ENCODE results near the gene PLK3. TPM values are rescaled to one million over a fixed set of nuclear protein-coding genes. Genes with fewer than 3 reads are reported as not detected.

The PLK3 gene
- total RNA-seq, 1 experiment from 2014 or later = 12.7 TPM

- H3K4me3 ChIP-seq = peak overlapping the region; percentile 82
- H3K9me2 ChIP-seq (ENCODE audit: insufficient read depth) = no peaks in the 10 kb centered on the region
- H3K27me3 ChIP-seq (ENCODE audit: insufficient read depth, low read depth) = no peaks in the 10 kb centered on the region
- peaks cover 60% of the 10 kb centered on the region for H3F3A ChIP-seq (ENCODE audit: insufficient read depth, low read depth)
- H3K36me3 ChIP-seq (ENCODE audit: low read depth) = peaks cover 10% of the 10 kb centered on the region; the same call in 1 of the 2 replicates
- no peak for DNase-seq
- H3K9me3 ChIP-seq (ENCODE audit: insufficient read depth, low read depth) = no peaks in the 10 kb centered on the region
- no peak overlapping the region for H2AFZ ChIP-seq
- peaks cover 41% of the 10 kb centered on the region for H3K79me2 ChIP-seq (ENCODE audit: low read depth)
- TF ChIP-seq CTCF (conservative IDR thresholded peaks at IDR 0.05) = no peak
- TF ChIP-seq EZH2 (IDR thresholded peaks at IDR 0.05; ENCODE audit: low read depth) = no peak
- BruUV-seq (replicated peaks) = no TSS peak
- peak overlapping the region; percentile 94 for H3K4me2 ChIP-seq
- ChIA-PET CTCF (interaction anchor here (0.7 kb wide), 1 partner anchor 82 kb away, joined by 13 read pairs; no protein-coding TSS in a partner anchor), POLR2A (ENCODE audit: unreplicated experiment) (no interaction called here)
- no peaks in the 10 kb centered on the region for H4K20me1 ChIP-seq (ENCODE audit: insufficient read depth)
- intact Hi-C loops (cut with micrococcal nuclease; ENCODE audit: unreplicated experiment) = loop anchor here (10.0 kb wide), 3 partner anchors 68 to 782 kb away; partner anchors contain the start of genes KIF2C, NASP, RNU5D-1 and SLC6A9
- peak overlapping the region; percentile 81 for H3K27ac ChIP-seq
- peaks cover 62% of the 10 kb centered on the region for H3K4me1 ChIP-seq (replicated peaks; ENCODE audit: insufficient read depth)
Observed at GRCh38 chr1:44802306-44803061, 2.3 kb downstream of the PLK3 start.

- H4K20me1 ChIP-seq (ENCODE audit: insufficient read depth) = no peaks in the 10 kb centered on the region
- H3K36me3 ChIP-seq (ENCODE audit: low read depth) = peaks cover 10% of the 10 kb centered on the region; the same call in 1 of the 2 replicates
- ChIA-PET POLR2A (ENCODE audit: unreplicated experiment) (no interaction called here), CTCF (interaction anchor here (0.5 kb wide), 1 partner anchor 500 kb away, joined by 3 read pairs; no protein-coding TSS in a partner anchor)
- no peaks in the 10 kb centered on the region for H3K9me2 ChIP-seq (ENCODE audit: insufficient read depth)
- peak overlapping the region; percentile 94 for H3K4me2 ChIP-seq
- intact Hi-C loops (cut with micrococcal nuclease; ENCODE audit: unreplicated experiment) = loop anchor here (10.0 kb wide), 3 partner anchors 68 to 782 kb away; partner anchors contain the start of genes KIF2C, NASP, RNU5D-1 and SLC6A9
- H3K4me1 ChIP-seq (replicated peaks; ENCODE audit: insufficient read depth) = peaks cover 67% of the 10 kb centered on the region
- peaks cover 41% of the 10 kb centered on the region for H3K79me2 ChIP-seq (ENCODE audit: low read depth)
- H3K4me3 ChIP-seq = peak overlapping the region; percentile 82; the same call in 1 of the 2 replicates
- TF ChIP-seq EZH2 (IDR thresholded peaks at IDR 0.05; ENCODE audit: low read depth) (no peak), CTCF (conservative IDR thresholded peaks at IDR 0.05) (no peak)
- DNase-seq = no peak
- peaks cover 65% of the 10 kb centered on the region for H3F3A ChIP-seq (ENCODE audit: insufficient read depth, low read depth)
- H3K9me3 ChIP-seq (ENCODE audit: insufficient read depth, low read depth) = no peaks in the 10 kb centered on the region
- no TSS peak for BruUV-seq (replicated peaks)
- H3K27ac ChIP-seq = peak overlapping the region; percentile 81
- no peaks in the 10 kb centered on the region for H3K27me3 ChIP-seq (ENCODE audit: insufficient read depth, low read depth)
- no peak overlapping the region for H2AFZ ChIP-seq
Observed at GRCh38 chr1:44803062-44803311, 2.8 kb downstream of the PLK3 start.

- no TSS peak for BruUV-seq (replicated peaks)
- no peaks in the 10 kb centered on the region for H4K20me1 ChIP-seq (ENCODE audit: insufficient read depth)
- peaks cover 10% of the 10 kb centered on the region; the same call in 1 of the 2 replicates for H3K36me3 ChIP-seq (ENCODE audit: low read depth)
- H3F3A ChIP-seq (ENCODE audit: insufficient read depth, low read depth) = peaks cover 65% of the 10 kb centered on the region
- H3K79me2 ChIP-seq (ENCODE audit: low read depth) = peaks cover 41% of the 10 kb centered on the region
- peak overlapping the region; percentile 94 for H3K4me2 ChIP-seq
- no peaks in the 10 kb centered on the region for H3K9me3 ChIP-seq (ENCODE audit: insufficient read depth, low read depth)
- peak overlapping the region; percentile 82; the same call in 1 of the 2 replicates for H3K4me3 ChIP-seq
- intact Hi-C loops (cut with micrococcal nuclease; ENCODE audit: unreplicated experiment) = loop anchor here (10.0 kb wide), 3 partner anchors 69 to 781 kb away; partner anchors contain the start of genes KIF2C, NASP, RNU5D-1 and SLC6A9
- peaks cover 73% of the 10 kb centered on the region for H3K4me1 ChIP-seq (replicated peaks; ENCODE audit: insufficient read depth)
- no peak for TF ChIP-seq EZH2 (IDR thresholded peaks at IDR 0.05; ENCODE audit: low read depth)
- no peak for TF ChIP-seq CTCF (conservative IDR thresholded peaks at IDR 0.05)
- POLR2A ChIA-PET (ENCODE audit: unreplicated experiment) = interaction anchor here (0.8 kb wide), 1 partner anchor 16 kb away, joined by 13 read pairs; no protein-coding TSS in a partner anchor
- H2AFZ ChIP-seq = no peak overlapping the region
- DNase-seq = peak; percentile 81 to 94
- CTCF ChIA-PET = interaction anchor here (0.5 kb wide), 1 partner anchor 499 kb away, joined by 3 read pairs; no protein-coding TSS in a partner anchor
- no peaks in the 10 kb centered on the region for H3K9me2 ChIP-seq (ENCODE audit: insufficient read depth)
- peak overlapping the region; percentile 81 for H3K27ac ChIP-seq
- H3K27me3 ChIP-seq (ENCODE audit: insufficient read depth, low read depth) = no peaks in the 10 kb centered on the region
Observed at GRCh38 chr1:44803312-44804095, 3.3 kb downstream of the PLK3 start.

Data from PC-9 (cell line).